Astrocyte (in vitro differentiated cells and primary cell): ENCODE results near the gene TRAK2. TPM values are rescaled to one million over a fixed set of nuclear protein-coding genes. Genes with fewer than 3 reads are reported as not detected.

Experiments used
- DNase-seq: peaks from one replicate; pipeline ENCODE4 v3.0.0-alpha.2; 2010; ENCODE audit warnings: low read depth
- FAIRE-seq: peaks from 2 replicates; lab custom pipeline; 2011; peaks lifted over from hg19 to GRCh38; lab: Jason Lieb, UNC
- H2AFZ ChIP-seq: 2 replicates; pipeline ENCODE4 v1.6.0; 2012; ENCODE audit warnings: low read depth, low read length, inconsistent platforms
- H3K27ac ChIP-seq: 2 replicates; pipeline ENCODE4 v1.5.1; 2011; ENCODE audit warnings: low read depth, low read length, inconsistent platforms
- H3K27me3 ChIP-seq: 2 replicates; pipeline ENCODE4 v1.6.0; 2011; ENCODE audit warnings: low read length, inconsistent platforms; ENCODE audit not compliant: insufficient read depth
- H3K36me3 ChIP-seq: 2 replicates; pipeline ENCODE4 v1.5.1; 2011; ENCODE audit warnings: low read length, inconsistent platforms; ENCODE audit not compliant: insufficient read depth
- H3K4me1 ChIP-seq: 2 replicates; pipeline ENCODE4 v1.5.1; 2011; ENCODE audit warnings: low read length, inconsistent platforms; ENCODE audit not compliant: insufficient read depth
- H3K4me2 ChIP-seq: 2 replicates; pipeline ENCODE4 v1.6.0; 2012; ENCODE audit warnings: low read length, inconsistent platforms
- H3K4me3 ChIP-seq: 2 replicates; pipeline ENCODE4 v1.5.1; 2011; ENCODE audit warnings: low read depth, mild to moderate bottlenecking, low read length, inconsistent platforms; ENCODE audit not compliant: insufficient read depth
- H3K79me2 ChIP-seq: 2 replicates; pipeline ENCODE4 v1.6.0; 2012; ENCODE audit warnings: mild to moderate bottlenecking, low read length, inconsistent platforms; ENCODE audit not compliant: insufficient read depth
- H3K9ac ChIP-seq: 2 replicates; pipeline ENCODE4 v1.6.0; 2012; ENCODE audit warnings: mild to moderate bottlenecking, low read length, inconsistent platforms
- H3K9me3 ChIP-seq: 2 replicates; pipeline ENCODE4 v1.5.1; 2012; ENCODE audit warnings: low read depth, mild to moderate bottlenecking, low read length, inconsistent platforms; ENCODE audit not compliant: insufficient read depth
- H4K20me1 ChIP-seq: 2 replicates; pipeline ENCODE4 v1.6.0; 2012; ENCODE audit warnings: low read length, inconsistent platforms; ENCODE audit not compliant: insufficient read depth
- H3K27ac Mint-ChIP-seq: one replicate; pipeline ENCODE4 v1.8.0; 2021; ENCODE audit warnings: mild to moderate bottlenecking, mixed read lengths; ENCODE audit not compliant: unreplicated experiment
- H3K27me3 Mint-ChIP-seq: one replicate; pipeline ENCODE4 v1.8.0; 2021; ENCODE audit warnings: low read depth, mixed read lengths; ENCODE audit not compliant: unreplicated experiment
- H3K36me3 Mint-ChIP-seq: one replicate; pipeline ENCODE4 v1.8.0; 2021; ENCODE audit warnings: low read depth, mixed read lengths; ENCODE audit not compliant: unreplicated experiment
- H3K4me1 Mint-ChIP-seq: one replicate; pipeline ENCODE4 v1.8.0; 2021; ENCODE audit warnings: low read depth, mixed read lengths; ENCODE audit not compliant: unreplicated experiment
- H3K4me3 Mint-ChIP-seq: one replicate; pipeline ENCODE4 v1.8.0; 2021; ENCODE audit warnings: mild to moderate bottlenecking, moderate library complexity, mixed read lengths; ENCODE audit not compliant: unreplicated experiment
- H3K9me3 Mint-ChIP-seq: one replicate; pipeline ENCODE4 v1.8.0; 2021; ENCODE audit warnings: mild to moderate bottlenecking, mixed read lengths; ENCODE audit not compliant: unreplicated experiment
- CTCF ChIP-seq: IDR thresholded peaks from 2 replicates; pipeline ENCODE4 v1.5.1; 2011; ENCODE audit warnings: low read depth, mild to moderate bottlenecking, inconsistent platforms, low read length, moderate library complexity; ENCODE audit not compliant: insufficient read depth
- EZH2 ChIP-seq: IDR thresholded peaks from 2 replicates; pipeline ENCODE4 v1.6.1; 2012; ENCODE audit warnings: mild to moderate bottlenecking, low read length, inconsistent platforms; ENCODE audit not compliant: insufficient read depth
- total RNA-seq: library from RNA; stranded (reverse); gene quantifications from 2 replicates; pipeline ENCODE4 v1.2.1, GENCODE V29; 2021

TRAK2 gene
- total RNA-seq, 1 donor from 2014 or later = 39.1 TPM

GRCh38 chr2:201363857-201364560, 87.2 kb downstream of the TRAK2 start:
- Histone ChIP-seq H3K4me3 (no peak overlapping the region), H3K4me1 (no peaks in the 10 kb centered on the region), H4K20me1 (no peaks in the 10 kb centered on the region), H3K27ac (no peak overlapping the region), H3K36me3 (peaks cover 7% of the 10 kb centered on the region), H3K9me3 (peaks cover 6% of the 10 kb centered on the region), H3K79me2 (no peaks in the 10 kb centered on the region), H3K4me2 (no peak overlapping the region), H3K9ac (no peak overlapping the region), H2AFZ (no peak overlapping the region), H3K27me3 (no peaks in the 10 kb centered on the region)
- H3K4me3 Mint-ChIP-seq = no peak overlapping the region
- H3K27ac Mint-ChIP-seq = no peak overlapping the region
- peaks cover 60% of the 10 kb centered on the region for H3K36me3 Mint-ChIP-seq
- FAIRE-seq = no peak
- DNase-seq = peak; percentile 25
- H3K27me3 Mint-ChIP-seq = no peaks in the 10 kb centered on the region
- H3K9me3 Mint-ChIP-seq = peaks cover 22% of the 10 kb centered on the region
- TF ChIP-seq CTCF (peak; percentile 86), EZH2 (no peak)
- peaks cover 4% of the 10 kb centered on the region for H3K4me1 Mint-ChIP-seq

GRCh38 chr2:201362396-201362795, 88.9 kb downstream of the TRAK2 start:
- Histone ChIP-seq H3K27me3 (no peaks in the 10 kb centered on the region), H3K79me2 (no peaks in the 10 kb centered on the region), H3K9ac (no peak overlapping the region), H3K4me2 (no peak overlapping the region), H4K20me1 (no peaks in the 10 kb centered on the region), H3K4me1 (no peaks in the 10 kb centered on the region), H3K4me3 (no peak overlapping the region), H3K36me3 (peaks cover 7% of the 10 kb centered on the region), H3K27ac (no peak overlapping the region), H3K9me3 (peaks cover 6% of the 10 kb centered on the region), H2AFZ (no peak overlapping the region)
- Mint-ChIP-seq H3K4me3 (no peak overlapping the region), H3K27ac (no peak overlapping the region), H3K4me1 (peaks cover 6% of the 10 kb centered on the region), H3K27me3 (no peaks in the 10 kb centered on the region), H3K36me3 (peaks cover 51% of the 10 kb centered on the region), H3K9me3 (peaks cover 12% of the 10 kb centered on the region)
- no peak for FAIRE-seq
- no peak for TF ChIP-seq CTCF
- no peak for TF ChIP-seq EZH2
- DNase-seq = peak; percentile 21

DNA sequence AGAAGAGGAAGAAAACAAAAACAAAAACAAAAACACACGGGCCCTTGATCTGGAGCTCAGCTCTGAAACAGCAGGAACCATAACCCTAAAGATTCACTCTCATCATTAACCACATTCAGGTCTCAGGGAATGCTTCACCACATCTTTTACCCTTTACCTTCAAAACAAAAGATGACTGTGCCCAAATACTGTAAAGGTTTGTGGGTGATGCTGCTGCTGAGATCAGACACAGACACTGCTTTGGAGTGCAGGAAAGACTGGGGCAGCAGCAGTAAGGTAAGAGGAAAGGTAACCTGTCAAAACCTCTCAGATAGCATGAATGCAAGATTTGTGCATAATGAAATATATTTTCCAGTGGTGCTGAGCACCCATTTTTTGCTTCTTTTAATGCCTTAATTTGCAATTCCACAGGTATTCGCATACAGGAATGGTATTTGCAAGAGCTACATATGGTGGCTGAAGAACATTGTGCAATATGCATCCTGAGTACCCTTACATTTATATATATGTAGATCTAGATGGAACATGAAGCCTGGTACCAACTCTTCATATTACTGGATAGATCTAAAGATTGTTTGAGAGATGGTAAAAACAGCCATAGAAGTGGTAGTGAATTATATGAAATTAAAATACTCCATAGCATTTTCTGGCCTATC, 90.1 kb downstream of the TRAK2 start:
- DNase-seq = no peak
- no peaks in the 10 kb centered on the region for H4K20me1 ChIP-seq
- H3K4me1 ChIP-seq = no peaks in the 10 kb centered on the region
- no peak overlapping the region for H3K27ac Mint-ChIP-seq
- no peak overlapping the region for H3K4me3 Mint-ChIP-seq
- no peak overlapping the region for H3K4me3 ChIP-seq
- H3K36me3 ChIP-seq = peaks cover 7% of the 10 kb centered on the region
- FAIRE-seq = no peak
- H2AFZ ChIP-seq = no peak overlapping the region
- H3K4me2 ChIP-seq = no peak overlapping the region
- H3K27ac ChIP-seq = no peak overlapping the region
- peaks cover 6% of the 10 kb centered on the region for H3K9me3 ChIP-seq
- peaks cover 7% of the 10 kb centered on the region for H3K9me3 Mint-ChIP-seq
- H3K79me2 ChIP-seq = no peaks in the 10 kb centered on the region
- peaks cover 6% of the 10 kb centered on the region for H3K4me1 Mint-ChIP-seq
- no peak for TF ChIP-seq EZH2
- TF ChIP-seq CTCF = no peak
- no peaks in the 10 kb centered on the region for H3K27me3 ChIP-seq
- H3K27me3 Mint-ChIP-seq = no peaks in the 10 kb centered on the region
- no peak overlapping the region for H3K9ac ChIP-seq
- peaks cover 42% of the 10 kb centered on the region for H3K36me3 Mint-ChIP-seq
